Suprapubic skin (tissue), 4 donors: ENCODE results near the gene THEM4. TPM values are rescaled to one million over a fixed set of nuclear protein-coding genes. Genes with fewer than 3 reads are reported as not detected.
"Not testable (repeated sequence)": the region's sequence is repeated elsewhere in the genome, so short reads cannot be mapped to it uniquely, and the experiment has no call there.

ENCODE experiments used
- DNase-seq, 2 donors: peaks; one replicate each; pipeline ENCODE4 v3.0.0-alpha.2; 2019; ENCODE audit warnings: low spot score in 2 of 2
- H3K27ac ChIP-seq: fragments of 200-600 bp; sonication (generic); one replicate; pipeline ENCODE4 v1.5.1; 2019
- H3K27me3 ChIP-seq: fragments of 200-600 bp; sonication (generic); one replicate; pipeline ENCODE4 v1.5.1; 2019
- H3K36me3 ChIP-seq: fragments of 200-600 bp; sonication (generic); one replicate; pipeline ENCODE4 v1.5.1; 2019
- H3K4me1 ChIP-seq: fragments of 200-600 bp; sonication (generic); one replicate; pipeline ENCODE4 v1.5.1; 2019
- H3K4me3 ChIP-seq: fragments of 200-600 bp; sonication (generic); one replicate; pipeline ENCODE4 v1.5.1; 2019; ENCODE audit warnings: mild to moderate bottlenecking
- H3K9me3 ChIP-seq: fragments of 200-600 bp; sonication (generic); one replicate; pipeline ENCODE4 v1.5.1; 2019
- EP300 ChIP-seq: sonication (generic); formaldehyde crosslinking; IDR thresholded peaks from one replicate; pipeline ENCODE4 v1.6.1; 2017; ENCODE audit warnings: antibody characterized with exemption
- POLR2A ChIP-seq, 2 donors: fragments of 450-650 bp; IDR thresholded peaks; one replicate each; pipeline ENCODE4 v1.6.1; 2017; ENCODE audit warnings: antibody characterized with exemption in 2 of 2, mild to moderate bottlenecking in 2 of 2, moderate library complexity in 2 of 2
- POLR2AphosphoS5 ChIP-seq, 3 donors: sonication (generic); formaldehyde crosslinking; IDR thresholded peaks; one replicate each; pipeline ENCODE4 v1.6.1; 2017; ENCODE audit warnings: antibody characterized with exemption in 3 of 3
- WGBS: methylation state at CpG from one replicate; pipeline ENCODE4 v1.1.5; 2018; 5-methylcytosine and 5-hydroxymethylcytosine counted together
- total RNA-seq, 4 donors: library from RNA; depleted of rRNA; stranded (reverse); fragments of >200 nt; gene quantifications; one replicate each; pipeline ENCODE4 v1.1.0, GENCODE V29; 2016
- TF ChIP-seq, protein P1 (sequence below), 2 donors: fragments of 200-600 bp in 1 of 2; fragments of 450-650 bp in 1 of 2; sonication (generic) in 1 of 2; IDR thresholded peaks; one replicate each; pipeline ENCODE4 v1.5.1; 2016 to 2019; ENCODE audit warnings: antibody characterized with exemption in 2 of 2, mild to moderate bottlenecking in 1 of 2, moderate library complexity in 1 of 2

THEM4 gene
- total RNA-seq, 4 donors from 2014 or later: 6.7 to 31.5 (median 8.9) TPM

DNA sequence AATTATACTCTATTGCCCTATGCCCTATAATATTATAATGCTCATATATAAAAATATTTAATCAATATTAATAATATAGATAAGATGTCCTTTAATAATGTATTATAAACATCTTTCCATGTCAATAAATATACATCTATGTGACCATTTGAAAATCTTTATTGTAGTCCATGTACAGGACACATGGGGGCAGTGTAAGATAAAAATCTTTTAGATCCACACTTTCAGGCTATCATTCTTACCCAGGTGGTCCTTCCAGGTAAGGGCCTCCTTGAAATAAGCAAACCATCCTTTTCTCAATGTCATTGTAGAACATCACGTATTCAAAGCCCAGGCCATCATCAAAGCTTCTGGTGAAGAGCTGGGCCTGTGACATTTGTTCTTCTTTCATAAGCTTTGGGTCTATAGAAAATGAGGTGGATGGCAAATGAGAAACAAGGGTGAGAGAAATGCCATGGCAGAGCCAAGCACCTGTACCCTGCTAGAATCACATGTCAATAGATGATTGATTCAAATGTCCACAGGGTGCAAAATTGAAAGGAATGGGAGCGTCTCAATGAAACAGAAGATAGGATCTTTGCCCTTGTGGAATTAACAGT, 20.2 kb downstream of the THEM4 start:
- Histone ChIP-seq H3K4me1 (no peaks in the 10 kb centered on the region), H3K27me3 (no peaks in the 10 kb centered on the region), H3K9me3 (no peaks in the 10 kb centered on the region), H3K36me3 (peaks cover 10% of the 10 kb centered on the region), H3K27ac (no peak overlapping the region), H3K4me3 (no peak overlapping the region)
- no peak for DNase-seq
- no peak for TF ChIP-seq EP300
- TF ChIP-seq POLR2A (IDR thresholded peaks at IDR 0.05): no peak
- TF ChIP-seq POLR2AphosphoS5 (IDR thresholded peaks at IDR 0.05): no peak
- TF ChIP-seq, protein P1, sequence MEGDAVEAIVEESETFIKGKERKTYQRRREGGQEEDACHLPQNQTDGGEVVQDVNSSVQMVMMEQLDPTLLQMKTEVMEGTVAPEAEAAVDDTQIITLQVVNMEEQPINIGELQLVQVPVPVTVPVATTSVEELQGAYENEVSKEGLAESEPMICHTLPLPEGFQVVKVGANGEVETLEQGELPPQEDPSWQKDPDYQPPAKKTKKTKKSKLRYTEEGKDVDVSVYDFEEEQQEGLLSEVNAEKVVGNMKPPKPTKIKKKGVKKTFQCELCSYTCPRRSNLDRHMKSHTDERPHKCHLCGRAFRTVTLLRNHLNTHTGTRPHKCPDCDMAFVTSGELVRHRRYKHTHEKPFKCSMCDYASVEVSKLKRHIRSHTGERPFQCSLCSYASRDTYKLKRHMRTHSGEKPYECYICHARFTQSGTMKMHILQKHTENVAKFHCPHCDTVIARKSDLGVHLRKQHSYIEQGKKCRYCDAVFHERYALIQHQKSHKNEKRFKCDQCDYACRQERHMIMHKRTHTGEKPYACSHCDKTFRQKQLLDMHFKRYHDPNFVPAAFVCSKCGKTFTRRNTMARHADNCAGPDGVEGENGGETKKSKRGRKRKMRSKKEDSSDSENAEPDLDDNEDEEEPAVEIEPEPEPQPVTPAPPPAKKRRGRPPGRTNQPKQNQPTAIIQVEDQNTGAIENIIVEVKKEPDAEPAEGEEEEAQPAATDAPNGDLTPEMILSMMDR (IDR thresholded peaks at IDR 0.05): no peak
- WGBS: 93% methylated on average over 2 of the region's 2 CpGs

DNA sequence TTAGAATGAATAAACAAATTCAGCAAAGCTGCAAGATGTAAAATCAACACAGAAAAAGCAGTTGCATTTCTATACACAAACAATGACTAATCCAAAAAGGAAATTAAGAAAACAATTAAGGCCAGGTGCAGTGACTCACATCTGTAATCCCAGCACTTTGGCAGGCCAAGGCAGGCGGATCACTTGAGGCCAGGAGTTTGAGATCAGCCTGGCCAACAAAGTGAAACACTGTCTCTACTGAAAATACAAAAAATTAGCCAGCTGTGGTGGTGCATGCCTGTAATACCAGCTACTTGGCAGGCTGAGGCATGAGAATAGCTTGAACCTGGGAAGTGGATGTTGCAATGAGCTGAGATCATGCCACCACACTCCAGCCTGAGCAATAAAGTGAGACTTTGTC, 22.3 kb downstream of the THEM4 start:
- WGBS: 23% methylated on average over 1 of the region's 1 CpG
- H3K9me3 ChIP-seq: no peaks in the 10 kb centered on the region
- H3K27ac ChIP-seq: no peak overlapping the region
- no peak overlapping the region for H3K4me3 ChIP-seq
- H3K4me1 ChIP-seq: no peaks in the 10 kb centered on the region
- H3K27me3 ChIP-seq: no peaks in the 10 kb centered on the region
- no peak for TF ChIP-seq EP300
- TF ChIP-seq POLR2A (IDR thresholded peaks at IDR 0.05): no peak
- TF ChIP-seq POLR2AphosphoS5 (IDR thresholded peaks at IDR 0.05): no peak
- TF ChIP-seq, protein P1 (IDR thresholded peaks at IDR 0.05): no peak
- peaks cover 5% of the 10 kb centered on the region for H3K36me3 ChIP-seq
- DNase-seq: no peak

DNA sequence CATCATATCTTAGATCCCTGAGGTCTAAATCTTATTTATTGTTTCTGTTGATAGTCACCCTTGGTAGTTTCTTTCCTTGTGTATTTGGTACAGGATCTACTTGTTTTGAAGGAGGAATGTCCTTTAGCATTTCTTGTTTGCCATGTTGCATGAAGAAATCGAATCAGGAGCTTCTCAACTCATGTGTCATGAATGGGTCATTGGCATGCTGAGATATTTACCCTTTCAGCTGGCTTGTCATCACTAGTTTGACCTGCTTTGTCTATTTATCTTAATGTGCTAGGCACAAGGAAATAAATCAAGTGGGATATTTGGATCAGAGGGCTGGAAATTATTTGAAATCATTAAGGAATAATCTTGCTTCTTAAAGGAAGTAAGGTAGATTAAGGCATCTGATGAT, 23.8 kb downstream of the THEM4 start:
- Histone ChIP-seq H3K27ac (no peak overlapping the region), H3K27me3 (no peaks in the 10 kb centered on the region), H3K9me3 (no peaks in the 10 kb centered on the region), H3K36me3 (peaks cover 4% of the 10 kb centered on the region), H3K4me3 (no peak overlapping the region), H3K4me1 (no peaks in the 10 kb centered on the region)
- TF ChIP-seq POLR2AphosphoS5 (IDR thresholded peaks at IDR 0.05) (no peak), POLR2A (IDR thresholded peaks at IDR 0.05) (no peak), EP300 (no peak)
- TF ChIP-seq, protein P1 (IDR thresholded peaks at IDR 0.05): no peak
- 68% methylated on average over 1 of the region's 1 CpG for WGBS
- no peak for DNase-seq

DNA sequence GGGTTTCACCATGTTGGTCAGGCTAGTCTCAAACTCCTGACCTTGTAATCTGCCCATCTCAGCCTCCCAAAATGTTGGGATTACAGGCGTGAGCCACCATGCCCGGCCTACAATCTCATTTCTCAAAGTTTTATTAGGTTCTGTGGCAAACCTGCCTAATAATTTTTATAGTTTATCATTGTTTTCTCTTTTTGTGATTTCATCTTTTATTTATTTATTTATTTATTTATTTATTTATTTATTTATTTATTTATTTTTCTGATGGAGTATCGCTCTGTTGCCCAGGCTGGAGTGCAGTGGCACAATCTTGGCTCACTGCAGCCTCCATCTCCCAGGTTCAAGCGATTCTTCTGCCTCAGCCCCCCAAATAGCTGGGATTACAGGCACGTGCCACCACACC, 24.4 kb downstream of the THEM4 start:
- DNase-seq, H3K27me3 ChIP-seq, H3K9me3 ChIP-seq, H3K27ac ChIP-seq, H3K36me3 ChIP-seq, H3K4me1 ChIP-seq, H3K4me3 ChIP-seq: not testable (repeated sequence)
- over 99% methylated on average over 5 of the region's 5 CpGs for WGBS

DNA sequence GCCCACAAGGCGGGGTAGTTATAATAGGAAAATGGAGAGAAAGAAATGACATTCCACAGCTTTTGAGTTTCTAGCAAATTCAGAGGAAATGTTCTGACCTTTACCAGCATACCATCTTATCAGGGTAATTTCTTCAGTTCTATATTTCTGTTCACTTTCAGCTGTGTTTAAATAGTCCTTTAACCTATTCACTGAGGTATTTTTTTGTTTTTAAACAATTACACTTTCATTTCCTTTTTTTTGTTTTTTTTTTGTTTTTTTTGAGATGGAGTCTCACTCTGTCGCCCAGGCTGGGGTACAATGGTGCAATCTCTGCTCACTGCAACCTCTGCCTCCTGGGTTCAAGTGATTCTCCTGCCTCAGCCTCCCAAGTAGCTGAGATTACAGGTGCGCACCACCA, 24.9 kb downstream of the THEM4 start:
- not testable (repeated sequence) for H3K9me3 ChIP-seq, H3K27ac ChIP-seq, H3K36me3 ChIP-seq, H3K27me3 ChIP-seq, DNase-seq, H3K4me3 ChIP-seq, H3K4me1 ChIP-seq
- WGBS: 88% methylated on average over 3 of the region's 3 CpGs

DNA sequence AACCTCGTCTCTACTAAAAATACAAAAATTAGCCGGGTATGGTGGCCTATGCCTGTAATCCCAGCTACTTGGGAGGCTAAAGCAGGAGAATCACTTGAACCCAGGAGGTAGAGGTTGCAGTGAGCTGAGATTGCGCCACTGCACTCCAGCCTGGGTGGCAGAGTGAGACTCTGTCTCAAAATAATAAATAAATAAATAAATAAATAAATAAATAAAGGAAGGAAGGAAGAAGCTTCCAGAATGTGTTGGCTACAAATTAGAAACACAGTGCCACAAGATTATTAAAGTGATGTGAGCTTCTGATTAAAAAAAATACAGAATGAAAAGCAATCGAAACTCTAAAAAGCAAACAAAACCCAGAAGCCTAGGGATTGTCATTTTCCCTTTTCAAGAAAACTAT, 25.4 kb downstream of the THEM4 start:
- H3K4me3 ChIP-seq, DNase-seq, H3K9me3 ChIP-seq, H3K27ac ChIP-seq, H3K36me3 ChIP-seq, H3K4me1 ChIP-seq, H3K27me3 ChIP-seq: not testable (repeated sequence)
- WGBS: 94% methylated on average over 4 of the region's 4 CpGs

DNA sequence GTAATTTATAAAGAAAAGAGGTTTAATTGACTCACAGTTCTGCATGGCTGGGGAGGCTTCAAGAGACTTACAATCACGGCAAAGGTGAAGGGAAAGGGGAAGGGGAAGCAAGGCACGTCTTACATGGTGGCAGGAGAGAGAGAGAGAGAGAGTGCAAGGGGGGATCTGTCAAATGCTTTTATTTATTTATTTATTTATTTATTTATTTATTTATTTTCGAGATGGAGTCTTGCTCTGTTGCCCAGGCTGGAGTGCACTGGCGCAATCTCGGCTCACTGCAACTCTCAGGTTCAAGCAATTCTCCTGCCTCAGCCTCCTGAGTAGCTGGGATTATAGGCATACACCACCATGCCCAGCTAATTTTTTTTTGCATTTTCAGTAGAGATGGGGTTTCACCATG, 26.4 kb downstream of the THEM4 start:
- H3K9me3 ChIP-seq, DNase-seq, H3K4me3 ChIP-seq, H3K36me3 ChIP-seq, H3K27me3 ChIP-seq, H3K27ac ChIP-seq, H3K4me1 ChIP-seq: not testable (repeated sequence)
- WGBS: 90% methylated on average over 5 of the region's 5 CpGs
